ENCODE results near the gene NFIB. TPM values are rescaled to one million over a fixed set of nuclear protein-coding genes. Genes with fewer than 3 reads are reported as not detected.

Gene NFIB
- polyA plus RNA-seq, 1 donor (not counting 4 experiments of a cell fraction or from before 2014, with no cell fraction given) = 8.9 TPM

- peaks cover under 1% of the 10 kb centered on the region for H3K79me2 ChIP-seq (ENCODE audit: control insufficient read depth, insufficient read depth, low read length)
- H3K27me3 ChIP-seq (ENCODE audit: control insufficient read depth, extremely low read depth, insufficient read depth, low read length) = no peaks in the 10 kb centered on the region
- no peak for FAIRE-seq
- no peak overlapping the region for H3K4me2 ChIP-seq (ENCODE audit: control insufficient read depth, extremely low read depth, insufficient read depth, low read depth, low read length)
- no peak overlapping the region for H3K4me3 ChIP-seq (ENCODE audit: control insufficient read depth in 2 of 3, extremely low read depth in 1 of 3, insufficient read depth in 2 of 3, low read depth in 1 of 3, low read length in 3 of 3)
- no peak overlapping the region for H3K9ac ChIP-seq (ENCODE audit: control insufficient read depth, extremely low read depth, insufficient read depth, low read length)
- H3K36me3 ChIP-seq (ENCODE audit: control insufficient read depth in 2 of 2, extremely low read depth in 1 of 2, insufficient read depth in 2 of 2, low read length in 2 of 2) = no peaks in the 10 kb centered on the region
- H3K9me1 ChIP-seq (ENCODE audit: control insufficient read depth, extremely low read depth, insufficient read depth, low read length) = no peaks in the 10 kb centered on the region
- TF ChIP-seq EZH2 (IDR thresholded peaks at IDR 0.05; ENCODE audit: low read length) (no peak), CTCF (optimal IDR thresholded peaks at IDR 0.05 in 1 of 3, IDR thresholded peaks at IDR 0.05 in 1 of 3, conservative IDR thresholded peaks at IDR 0.05 in 1 of 3; ENCODE audit: extremely low read depth in 1 of 3, insufficient read depth in 2 of 3, low read length in 3 of 3) (no peak)
- no peak overlapping the region for H3K27ac ChIP-seq (ENCODE audit: control insufficient read depth, insufficient read depth, low read length)
- dilution Hi-C loops (cut with MboI; ENCODE audit: extremely low pct_ligation_motif_present, low sequenced_read_pairs) = no loop called here
- no peak for DNase-seq (ENCODE audit: low read depth, low spot score)
- no peaks in the 10 kb centered on the region for H4K20me1 ChIP-seq (ENCODE audit: control insufficient read depth, extremely low read depth, insufficient read depth, low read length)
- no peak overlapping the region for H2AFZ ChIP-seq (ENCODE audit: control insufficient read depth, low read length)
- no peaks in the 10 kb centered on the region for H3K9me3 ChIP-seq (ENCODE audit: control insufficient read depth, low read depth, low read length)
- H3K4me1 ChIP-seq (ENCODE audit: control insufficient read depth, extremely low read depth, insufficient read depth, low read length) = peaks cover 15% of the 10 kb centered on the region
These were observed 155.7 kb downstream of the NFIB start for GRCh38 chr9:14158136-14158813.

- Histone ChIP-seq H3K36me3 (ENCODE audit: control insufficient read depth in 2 of 2, extremely low read depth in 1 of 2, insufficient read depth in 2 of 2, low read length in 2 of 2) (no peaks in the 10 kb centered on the region), H3K9me3 (ENCODE audit: control insufficient read depth, low read depth, low read length) (no peaks in the 10 kb centered on the region), H4K20me1 (ENCODE audit: control insufficient read depth, extremely low read depth, insufficient read depth, low read length) (no peaks in the 10 kb centered on the region), H3K27me3 (ENCODE audit: control insufficient read depth, extremely low read depth, insufficient read depth, low read length) (no peaks in the 10 kb centered on the region), H3K4me2 (ENCODE audit: control insufficient read depth, extremely low read depth, insufficient read depth, low read depth, low read length) (no peak overlapping the region), H3K4me3 (ENCODE audit: control insufficient read depth in 2 of 3, extremely low read depth in 1 of 3, insufficient read depth in 2 of 3, low read depth in 1 of 3, low read length in 3 of 3) (no peak overlapping the region), H3K9ac (ENCODE audit: control insufficient read depth, extremely low read depth, insufficient read depth, low read length) (no peak overlapping the region), H3K27ac (ENCODE audit: control insufficient read depth, insufficient read depth, low read length) (no peak overlapping the region), H3K4me1 (ENCODE audit: control insufficient read depth, extremely low read depth, insufficient read depth, low read length) (peaks cover 15% of the 10 kb centered on the region), H3K9me1 (ENCODE audit: control insufficient read depth, extremely low read depth, insufficient read depth, low read length) (no peaks in the 10 kb centered on the region), H3K79me2 (ENCODE audit: control insufficient read depth, insufficient read depth, low read length) (peaks cover 1% of the 10 kb centered on the region), H2AFZ (ENCODE audit: control insufficient read depth, low read length) (no peak overlapping the region)
- TF ChIP-seq CTCF (optimal IDR thresholded peaks at IDR 0.05 in 1 of 3, IDR thresholded peaks at IDR 0.05 in 1 of 3, conservative IDR thresholded peaks at IDR 0.05 in 1 of 3; ENCODE audit: extremely low read depth in 1 of 3, insufficient read depth in 2 of 3, low read length in 3 of 3) = no peak
- no peak for TF ChIP-seq EZH2 (IDR thresholded peaks at IDR 0.05; ENCODE audit: low read length)
- no peak for DNase-seq (ENCODE audit: low read depth, low spot score)
- dilution Hi-C loops (cut with MboI; ENCODE audit: extremely low pct_ligation_motif_present, low sequenced_read_pairs) = no loop called here
- no peak for FAIRE-seq
These were observed 156.8 kb downstream of the NFIB start for GRCh38 chr9:14157191-14157590.

Measured in keratinocyte (primary cell).